OCI-LY1 (cell line): ENCODE data around the gene CCDC85A.
A peak's percentile ranks its signal among the peaks of the same experiment; 100 is the strongest.
"Not testable (repeated sequence)": the region's sequence is repeated elsewhere in the genome, so short reads cannot be mapped to it uniquely, and the experiment has no call there.

Experiments
- H2AFZ ChIP-seq: fragments of 200-600 bp; sonication (generic), shearing (Covaris generic); 2 replicates; pipeline ENCODE4 v1.6.0; 2014; ENCODE audit warnings: antibody characterized with exemption, mild to moderate bottlenecking, low read length
- H3F3A ChIP-seq: fragments of 200-600 bp; sonication (generic), shearing (Covaris generic); 2 replicates; pipeline ENCODE4 v1.6.0; 2014; ENCODE audit warnings: mild to moderate bottlenecking, antibody characterized with exemption, low read length, moderate library complexity; ENCODE audit not compliant: insufficient read depth
- H3K27ac ChIP-seq: fragments of 200-600 bp; sonication (generic); 2 replicates; pipeline ENCODE4 v1.5.1; 2014; ENCODE audit warnings: low read length, mixed run types, mild to moderate bottlenecking, low read depth; ENCODE audit not compliant: poor library complexity, severe bottlenecking
- H3K27me3 ChIP-seq: fragments of 200-600 bp; sonication (generic); 2 replicates; pipeline ENCODE4 v1.6.0; 2014; ENCODE audit warnings: antibody characterized with exemption, mild to moderate bottlenecking, low read length, moderate library complexity; ENCODE audit not compliant: insufficient read depth
- H3K36me3 ChIP-seq: fragments of 200-600 bp; sonication (generic); 2 replicates; pipeline ENCODE4 v1.6.1; 2014; ENCODE audit warnings: mild to moderate bottlenecking, antibody characterized with exemption, low read length, moderate library complexity, mixed read lengths; ENCODE audit not compliant: insufficient read depth
- H3K4me1 ChIP-seq: fragments of 200-600 bp; sonication (generic); 2 replicates; pipeline ENCODE4 v1.5.1; 2014; ENCODE audit warnings: mild to moderate bottlenecking, low read length, moderate library complexity; ENCODE audit not compliant: insufficient read depth, severe bottlenecking
- H3K4me2 ChIP-seq: fragments of 200-600 bp; sonication (generic), shearing (Covaris generic); 2 replicates; pipeline ENCODE4 v1.6.1; 2014; ENCODE audit warnings: low read length
- H3K4me3 ChIP-seq: fragments of 200-600 bp; sonication (generic); 2 replicates; pipeline ENCODE4 v1.5.1; 2014; ENCODE audit warnings: low read length, low read depth, mild to moderate bottlenecking, mixed read lengths; ENCODE audit not compliant: poor library complexity, severe bottlenecking
- H3K79me2 ChIP-seq: fragments of 200-600 bp; shearing (Covaris generic); 2 replicates; pipeline ENCODE4 v1.6.1; 2016; ENCODE audit warnings: mixed run types, low read length, mixed read lengths; ENCODE audit not compliant: insufficient read depth
- H3K9ac ChIP-seq: fragments of 200-600 bp; sonication (generic), shearing (Covaris generic); 2 replicates; pipeline ENCODE4 v1.6.1; 2014; ENCODE audit warnings: mild to moderate bottlenecking, low read length, mixed read lengths
- H3K9me2 ChIP-seq: fragments of 200-600 bp; sonication (generic), shearing (Covaris generic); 2 replicates; pipeline ENCODE4 v1.6.1; 2014; ENCODE audit warnings: low read depth, mild to moderate bottlenecking, low read length, mixed read lengths
- H3K9me3 ChIP-seq: fragments of 200-600 bp; shearing (Covaris generic); 2 replicates; pipeline ENCODE4 v1.6.1; 2014; ENCODE audit warnings: low read length, mixed read lengths
- H4K20me1 ChIP-seq: fragments of 200-600 bp; sonication (generic), shearing (Covaris generic); 2 replicates; pipeline ENCODE4 v1.6.0; 2016; ENCODE audit warnings: mild to moderate bottlenecking, low read length; ENCODE audit not compliant: insufficient read depth
- CTCF ChIP-seq: fragments of 200-600 bp; sonication (generic), shearing (Covaris generic); IDR thresholded peaks from 2 replicates; pipeline ENCODE4 v1.5.1; 2017; ENCODE audit warnings: mild to moderate bottlenecking, antibody characterized with exemption, low read length, moderate library complexity, mixed read lengths
- EZH2 ChIP-seq: fragments of 200-600 bp; sonication (generic), shearing (Covaris generic); IDR thresholded peaks from 2 replicates; pipeline ENCODE4 v1.8.0; 2017; ENCODE audit warnings: borderline replicate concordance, mixed run types, mild to moderate bottlenecking, antibody characterized with exemption, low read length, moderate library complexity, mixed read lengths

CCDC85A gene

GRCh38 chr2:56183643-56184499 is at the start of gene CCDC85A:
CCDC85A (plus strand) TSS chr2:56183990; CDS start chr2:56184625, 635 bp downstream.
- no peaks in the 10 kb centered on the region for H4K20me1 ChIP-seq
- no peaks in the 10 kb centered on the region for H3K4me1 ChIP-seq
- TF ChIP-seq EZH2 (no peak), CTCF (peak; percentile 88)
- no peaks in the 10 kb centered on the region for H3K9me2 ChIP-seq
- peak within 1 kb of the TSS; percentile 49 for H3K4me3 ChIP-seq
- no peak within 1 kb of the TSS for H2AFZ ChIP-seq
- no peaks in the 10 kb centered on the region for H3K9me3 ChIP-seq
- peak within 1 kb of the TSS; percentile 71 for H3K4me2 ChIP-seq
- no peaks in the 10 kb centered on the region for H3F3A ChIP-seq
- no peak within 1 kb of the TSS for H3K9ac ChIP-seq
- H3K27ac ChIP-seq, result no peak within 1 kb of the TSS
- 0 out of 2 replicates have a peak, but pooled peaks cover 5% of the 10 kb centered on the region for H3K27me3 ChIP-seq
- H3K36me3 ChIP-seq, result no peaks in the 10 kb centered on the region
- H3K79me2 ChIP-seq, result no peaks in the 10 kb centered on the region

- H2AFZ ChIP-seq, result no peak overlapping the region
- no peaks in the 10 kb centered on the region for H4K20me1 ChIP-seq
- no peaks in the 10 kb centered on the region for H3K27me3 ChIP-seq
- no peak overlapping the region for H3K4me3 ChIP-seq
- no peak overlapping the region for H3K4me2 ChIP-seq
- no peaks in the 10 kb centered on the region for H3K4me1 ChIP-seq
- no peak overlapping the region for H3K9ac ChIP-seq
- no peaks in the 10 kb centered on the region for H3K36me3 ChIP-seq
- H3K9me3 ChIP-seq, result no peaks in the 10 kb centered on the region
- H3K27ac ChIP-seq, result no peak overlapping the region
- H3K79me2 ChIP-seq, result no peaks in the 10 kb centered on the region
- TF ChIP-seq EZH2 (no peak), CTCF (no peak)
- no peaks in the 10 kb centered on the region for H3F3A ChIP-seq
- H3K9me2 ChIP-seq, result no peaks in the 10 kb centered on the region
Observed at GRCh38 chr2:56134861-56135260, 48.9 kb upstream of the CCDC85A start.

- H3K4me3 ChIP-seq, H3K79me2 ChIP-seq, H3F3A ChIP-seq, H3K4me2 ChIP-seq, H2AFZ ChIP-seq, H3K36me3 ChIP-seq, H3K4me1 ChIP-seq, H4K20me1 ChIP-seq, H3K27ac ChIP-seq, H3K9me3 ChIP-seq, H3K9ac ChIP-seq, H3K27me3 ChIP-seq, H3K9me2 ChIP-seq: not testable (repeated sequence)
Observed at GRCh38 chr2:56142497-56143061, 41.2 kb upstream of the CCDC85A start.
